ENCODE data around the gene PRKCA.

PRKCA gene

DNA sequence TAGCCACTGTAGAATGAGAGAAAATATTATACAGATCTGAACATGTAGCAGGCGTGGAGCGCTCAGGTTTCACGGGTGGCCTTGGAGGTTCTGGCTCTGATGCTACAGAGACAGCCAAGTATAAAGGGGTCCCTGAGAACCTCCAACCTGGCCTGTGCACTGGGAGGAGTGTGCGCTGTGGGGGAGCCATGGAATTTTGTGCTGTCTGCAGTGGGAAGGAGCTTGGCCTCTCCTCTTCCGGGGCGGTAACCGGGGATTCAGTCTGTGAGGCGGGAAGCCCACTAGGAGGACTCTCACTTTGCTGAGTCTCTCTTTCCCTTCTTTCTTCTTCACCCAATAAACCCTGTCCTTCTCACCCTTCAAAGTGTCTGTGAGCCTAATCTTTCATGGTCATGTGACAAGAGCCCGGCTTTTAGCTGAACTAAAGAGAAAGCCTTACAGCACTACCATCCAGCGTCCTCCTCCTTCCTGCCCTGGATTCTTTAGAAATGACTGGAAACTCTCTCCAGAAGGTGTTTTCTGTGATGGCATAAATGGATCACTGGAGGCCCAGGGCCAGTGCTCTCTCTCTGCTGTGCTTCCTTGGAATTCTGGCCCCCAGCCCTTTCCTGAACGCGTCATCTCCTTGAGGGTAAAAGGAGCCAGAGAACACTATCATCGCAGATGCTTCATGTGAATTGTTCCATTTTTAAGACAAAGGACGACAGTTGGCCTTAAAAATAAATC, 300.4 kb downstream of the PRKCA start:
- H3K79me2 ChIP-seq (ENCODE audit: insufficient read depth, low read depth) = no peaks in the 10 kb centered on the region
- no peak for TF ChIP-seq CTCF (conservative IDR thresholded peaks at IDR 0.05; ENCODE audit: low read depth, low read length)
- no peaks in the 10 kb centered on the region for H3K36me3 ChIP-seq (ENCODE audit: insufficient read depth)
- no peaks in the 10 kb centered on the region for H4K20me1 ChIP-seq (ENCODE audit: insufficient read depth)
- H3K9ac ChIP-seq = no peak overlapping the region
- H3K27ac ChIP-seq = no peak overlapping the region
- H2AFZ ChIP-seq (ENCODE audit: low read depth) = no peak overlapping the region
- no peak overlapping the region for H3K4me3 ChIP-seq (IDR thresholded peaks at IDR 0.05; ENCODE audit: insufficient read depth, low read depth, low read length)
- no peaks in the 10 kb centered on the region for H3K27me3 ChIP-seq (ENCODE audit: insufficient read depth, low read depth)
- no peaks in the 10 kb centered on the region for H3K4me1 ChIP-seq (ENCODE audit: low read depth, poor library complexity, severe bottlenecking)
- no peak overlapping the region for H3K4me2 ChIP-seq

- H2AFZ ChIP-seq (ENCODE audit: low read depth) = no peak overlapping the region
- no peak overlapping the region for H3K4me3 ChIP-seq (IDR thresholded peaks at IDR 0.05; ENCODE audit: insufficient read depth, low read depth, low read length)
- H3K4me1 ChIP-seq (ENCODE audit: low read depth, poor library complexity, severe bottlenecking) = no peaks in the 10 kb centered on the region
- H3K27me3 ChIP-seq (ENCODE audit: insufficient read depth, low read depth) = no peaks in the 10 kb centered on the region
- TF ChIP-seq CTCF (conservative IDR thresholded peaks at IDR 0.05; ENCODE audit: low read depth, low read length) = no peak
- no peaks in the 10 kb centered on the region for H3K79me2 ChIP-seq (ENCODE audit: insufficient read depth, low read depth)
- no peaks in the 10 kb centered on the region for H4K20me1 ChIP-seq (ENCODE audit: insufficient read depth)
- H3K27ac ChIP-seq = no peak overlapping the region
- H3K36me3 ChIP-seq (ENCODE audit: insufficient read depth) = no peaks in the 10 kb centered on the region
- H3K9ac ChIP-seq = no peak overlapping the region
- no peak overlapping the region for H3K4me2 ChIP-seq
These were observed 302.0 kb downstream of the PRKCA start for GRCh38 chr17:66604376-66604775.

DNA sequence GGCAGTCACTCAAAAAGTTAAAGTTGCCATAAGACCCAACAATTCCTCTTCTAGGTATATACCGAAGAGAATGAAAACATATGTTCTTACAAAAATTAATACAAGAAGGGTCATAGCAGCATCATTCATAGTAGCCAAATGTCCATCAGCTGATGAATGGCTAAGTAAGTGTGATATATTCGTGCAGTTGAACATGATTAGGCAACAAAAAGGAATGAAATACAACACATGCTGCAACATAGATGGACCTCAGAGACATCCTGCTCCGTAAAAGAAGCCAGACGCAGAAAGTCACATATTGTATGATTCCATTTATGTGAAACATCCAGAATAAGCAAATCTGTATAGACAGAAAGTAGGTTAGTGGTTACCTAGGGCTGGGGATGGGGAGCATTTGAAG, 303.1 kb downstream of the PRKCA start:
- no peaks in the 10 kb centered on the region for H3K36me3 ChIP-seq (ENCODE audit: insufficient read depth)
- no peak overlapping the region for H3K4me2 ChIP-seq
- no peaks in the 10 kb centered on the region for H3K4me1 ChIP-seq (ENCODE audit: low read depth, poor library complexity, severe bottlenecking)
- no peak for TF ChIP-seq CTCF (conservative IDR thresholded peaks at IDR 0.05; ENCODE audit: low read depth, low read length)
- no peak overlapping the region for H3K9ac ChIP-seq
- H4K20me1 ChIP-seq (ENCODE audit: insufficient read depth) = no peaks in the 10 kb centered on the region
- no peak overlapping the region for H2AFZ ChIP-seq (ENCODE audit: low read depth)
- no peaks in the 10 kb centered on the region for H3K79me2 ChIP-seq (ENCODE audit: insufficient read depth, low read depth)
- H3K4me3 ChIP-seq (IDR thresholded peaks at IDR 0.05; ENCODE audit: insufficient read depth, low read depth, low read length) = no peak overlapping the region
- no peaks in the 10 kb centered on the region for H3K27me3 ChIP-seq (ENCODE audit: insufficient read depth, low read depth)
- H3K27ac ChIP-seq = no peak overlapping the region

DNA sequence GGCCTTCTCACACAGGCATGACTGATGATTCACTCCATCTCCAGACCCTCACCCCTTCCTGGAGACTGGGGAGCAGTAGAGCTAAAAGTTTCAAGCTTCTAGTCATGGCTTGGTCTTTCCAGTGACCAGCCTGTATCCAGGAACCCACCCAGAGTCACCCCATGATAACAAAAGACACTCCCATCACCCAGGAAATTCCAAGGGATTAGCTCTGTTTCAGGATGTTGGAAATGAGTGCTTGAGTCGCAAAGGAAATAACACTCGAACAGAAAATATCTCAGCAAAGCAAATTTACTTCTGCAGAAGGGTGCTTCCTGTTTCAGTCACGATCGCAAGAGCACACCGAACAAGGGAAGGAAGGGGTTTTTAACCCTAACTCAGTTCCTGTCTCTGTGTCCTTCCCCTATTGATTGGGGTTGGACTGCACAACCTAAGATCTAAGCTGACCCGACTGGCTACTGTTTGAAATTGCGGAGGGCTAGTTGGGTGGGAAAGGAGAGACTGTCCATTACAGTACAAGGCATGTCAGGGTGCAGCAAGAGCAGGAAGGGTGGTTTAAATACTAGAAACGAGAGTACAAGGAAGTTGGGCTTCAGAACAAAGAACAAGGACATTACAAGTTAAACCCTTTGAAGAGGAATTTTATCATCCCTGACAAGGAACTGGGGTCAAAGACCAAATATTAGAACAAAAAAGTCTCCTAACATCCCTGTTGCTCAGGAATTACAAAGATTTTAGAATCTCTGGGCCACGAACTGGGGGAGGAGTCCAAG, 308.1 kb downstream of the PRKCA start:
- H3K27ac ChIP-seq = no peak overlapping the region
- no peak overlapping the region for H3K9ac ChIP-seq
- no peaks in the 10 kb centered on the region for H3K27me3 ChIP-seq (ENCODE audit: insufficient read depth, low read depth)
- H3K4me1 ChIP-seq (ENCODE audit: low read depth, poor library complexity, severe bottlenecking) = no peaks in the 10 kb centered on the region
- H3K79me2 ChIP-seq (ENCODE audit: insufficient read depth, low read depth) = no peaks in the 10 kb centered on the region
- no peaks in the 10 kb centered on the region for H4K20me1 ChIP-seq (ENCODE audit: insufficient read depth)
- H3K4me2 ChIP-seq = no peak overlapping the region
- TF ChIP-seq CTCF (conservative IDR thresholded peaks at IDR 0.05; ENCODE audit: low read depth, low read length) = no peak
- no peak overlapping the region for H3K4me3 ChIP-seq (IDR thresholded peaks at IDR 0.05; ENCODE audit: insufficient read depth, low read depth, low read length)
- no peaks in the 10 kb centered on the region for H3K36me3 ChIP-seq (ENCODE audit: insufficient read depth)
- H2AFZ ChIP-seq (ENCODE audit: low read depth) = no peak overlapping the region
